Upper lobe of right lung (tissue), 1 donor: ENCODE measurements around the gene GREB1. TPM values are rescaled to one million over a fixed set of nuclear protein-coding genes. Genes with fewer than 3 reads are reported as not detected.

Experiments used
- ATAC-seq: fragments of 200-7000 bp; cut with Tn5 transposase; one replicate; pipeline ENCODE4 v1.9.1; 2020; ENCODE audit warnings: mild to moderate bottlenecking, moderate library complexity
- DNase-seq: peaks from one replicate; pipeline ENCODE4 v3.0.0-alpha.2; 2020
- H3K27ac ChIP-seq: fragments of 200-600 bp; one replicate; pipeline ENCODE4 v1.8.0; 2022
- H3K27me3 ChIP-seq: fragments of 200-600 bp; one replicate; pipeline ENCODE4 v1.8.0; 2022; ENCODE audit warnings: mild to moderate bottlenecking
- H3K36me3 ChIP-seq: fragments of 200-600 bp; one replicate; pipeline ENCODE4 v1.8.0; 2022
- H3K4me1 ChIP-seq: fragments of 200-600 bp; one replicate; pipeline ENCODE4 v1.8.0; 2022
- H3K4me3 ChIP-seq: fragments of 200-600 bp; one replicate; pipeline ENCODE4 v1.8.0; 2022; ENCODE audit warnings: mild to moderate bottlenecking
- H3K9me3 ChIP-seq: fragments of 200-600 bp; one replicate; pipeline ENCODE4 v1.8.0; 2022
- intact Hi-C: fragments of 100-400 bp; cut with DNase I; formaldehyde crosslinking; loops from one replicate; pipeline ENCODE4 v1.11.0; 2022
- total RNA-seq: library from RNA; stranded (reverse); fragmentation: NEBNext Ultra II Directional; extraction: Animal tissue kit (Norgen Biotek cat#: 25700); gene quantifications from one replicate; pipeline ENCODE4 v1.2.1, GENCODE V29; 2021
- TF ChIP-seq, protein P1 (sequence below): fragments of 200-600 bp; IDR thresholded peaks from one replicate; pipeline ENCODE4 v1.8.0; 2022; ENCODE audit warnings: antibody characterized with exemption
- donor health status: DM: no; HTN: yes; CAD: no; lungs with severe emphysema.

Gene GREB1
- total RNA-seq, 1 donor from 2014 or later: 0.90 TPM

- intact Hi-C loops: no loop called here
Measured at GRCh38 chr2:11540148-11540995, 6.5 kb downstream of the GREB1 start.

GRCh38 chr2:11540996-11541692 lies 7.3 kb downstream of the GREB1 start:
- Histone ChIP-seq H3K27ac (no peak overlapping the region), H3K27me3 (peaks cover 14% of the 10 kb centered on the region), H3K4me3 (no peak overlapping the region), H3K4me1 (no peaks in the 10 kb centered on the region), H3K9me3 (no peaks in the 10 kb centered on the region), H3K36me3 (no peaks in the 10 kb centered on the region)
- no peak for DNase-seq
- intact Hi-C loops: no loop called here
- no peak for ATAC-seq
- TF ChIP-seq, protein P1, sequence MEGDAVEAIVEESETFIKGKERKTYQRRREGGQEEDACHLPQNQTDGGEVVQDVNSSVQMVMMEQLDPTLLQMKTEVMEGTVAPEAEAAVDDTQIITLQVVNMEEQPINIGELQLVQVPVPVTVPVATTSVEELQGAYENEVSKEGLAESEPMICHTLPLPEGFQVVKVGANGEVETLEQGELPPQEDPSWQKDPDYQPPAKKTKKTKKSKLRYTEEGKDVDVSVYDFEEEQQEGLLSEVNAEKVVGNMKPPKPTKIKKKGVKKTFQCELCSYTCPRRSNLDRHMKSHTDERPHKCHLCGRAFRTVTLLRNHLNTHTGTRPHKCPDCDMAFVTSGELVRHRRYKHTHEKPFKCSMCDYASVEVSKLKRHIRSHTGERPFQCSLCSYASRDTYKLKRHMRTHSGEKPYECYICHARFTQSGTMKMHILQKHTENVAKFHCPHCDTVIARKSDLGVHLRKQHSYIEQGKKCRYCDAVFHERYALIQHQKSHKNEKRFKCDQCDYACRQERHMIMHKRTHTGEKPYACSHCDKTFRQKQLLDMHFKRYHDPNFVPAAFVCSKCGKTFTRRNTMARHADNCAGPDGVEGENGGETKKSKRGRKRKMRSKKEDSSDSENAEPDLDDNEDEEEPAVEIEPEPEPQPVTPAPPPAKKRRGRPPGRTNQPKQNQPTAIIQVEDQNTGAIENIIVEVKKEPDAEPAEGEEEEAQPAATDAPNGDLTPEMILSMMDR: no peak

More at GRCh38 chr2:11540148-11540995, 6.5 kb downstream of the GREB1 start:
- TF ChIP-seq, protein P1: no peak
- no peaks in the 10 kb centered on the region for H3K4me1 ChIP-seq
- DNase-seq (no peak), ATAC-seq (no peak)
- H3K4me3 ChIP-seq: no peak overlapping the region
- no peaks in the 10 kb centered on the region for H3K9me3 ChIP-seq
- H3K36me3 ChIP-seq: no peaks in the 10 kb centered on the region
- peaks cover 18% of the 10 kb centered on the region for H3K27me3 ChIP-seq
- H3K27ac ChIP-seq: no peak overlapping the region

DNA sequence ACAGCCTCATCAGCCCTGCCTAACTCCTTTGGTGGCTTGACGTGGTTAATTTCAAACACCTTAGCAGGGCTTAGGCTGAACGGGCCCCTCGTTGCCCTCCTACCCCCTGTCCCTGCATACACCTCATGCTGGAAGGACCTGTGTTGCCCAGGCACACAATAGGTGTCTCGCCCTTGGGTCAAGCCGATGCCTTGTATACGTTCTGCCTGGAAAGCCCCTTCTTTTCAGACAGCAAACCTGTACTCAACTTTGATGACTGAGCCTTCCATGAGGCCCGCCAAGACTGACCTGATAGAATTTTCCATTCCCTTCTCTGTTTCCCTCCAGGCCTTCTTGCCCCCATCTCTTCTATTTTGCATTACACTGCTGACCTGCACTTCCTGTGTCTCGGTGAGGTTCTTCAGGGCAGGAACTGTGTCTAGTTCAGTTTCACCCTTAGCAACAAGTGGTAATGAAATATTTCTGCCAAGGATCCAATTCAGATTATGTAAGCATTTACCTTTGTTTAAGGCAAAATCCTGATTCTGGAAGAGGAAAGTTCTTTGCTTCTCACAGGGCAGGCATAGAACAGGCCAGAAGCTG lies 7.9 kb downstream of the GREB1 start:
- Histone ChIP-seq H3K9me3 (no peaks in the 10 kb centered on the region), H3K36me3 (no peaks in the 10 kb centered on the region), H3K27me3 (peaks cover 14% of the 10 kb centered on the region), H3K4me3 (no peak overlapping the region), H3K4me1 (no peaks in the 10 kb centered on the region), H3K27ac (no peak overlapping the region)
- DNase-seq: no peak
- ATAC-seq: no peak
- TF ChIP-seq, protein P1: no peak
- intact Hi-C loops: no loop called here

DNA sequence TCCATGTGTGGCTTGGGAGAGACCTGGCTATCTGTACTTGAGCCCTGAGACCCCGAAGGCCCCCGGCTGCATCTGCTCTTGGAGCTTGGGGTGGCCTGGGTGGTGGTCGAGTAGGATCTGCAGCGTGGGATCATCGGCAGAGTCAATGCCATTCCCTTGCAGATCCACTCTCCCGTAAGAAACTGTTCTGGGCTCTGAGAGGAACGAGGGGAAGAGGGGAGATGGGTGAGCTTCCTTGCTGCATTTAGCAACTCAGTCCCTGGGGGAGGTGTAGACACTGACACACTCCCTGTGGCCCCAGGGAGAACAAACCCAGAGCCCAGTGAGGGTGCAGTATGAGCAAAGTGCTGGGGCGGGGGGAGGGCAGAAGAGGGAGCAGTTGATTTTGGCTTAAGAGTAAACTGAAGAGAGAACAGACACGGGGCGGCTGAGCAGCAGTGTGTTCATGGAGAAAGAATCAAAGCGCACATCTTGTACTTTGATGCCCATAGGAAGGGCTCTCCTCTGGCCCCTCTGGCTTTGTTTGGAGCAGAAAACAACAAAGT lies 8.5 kb downstream of the GREB1 start:
- intact Hi-C loops: no loop called here
- no peak overlapping the region for H3K27ac ChIP-seq
- TF ChIP-seq, protein P1: no peak
- H3K27me3 ChIP-seq: peaks cover 14% of the 10 kb centered on the region
- H3K36me3 ChIP-seq: no peaks in the 10 kb centered on the region
- H3K9me3 ChIP-seq: no peaks in the 10 kb centered on the region
- no peak for ATAC-seq
- H3K4me3 ChIP-seq: no peak overlapping the region
- no peak for DNase-seq
- no peaks in the 10 kb centered on the region for H3K4me1 ChIP-seq

DNA sequence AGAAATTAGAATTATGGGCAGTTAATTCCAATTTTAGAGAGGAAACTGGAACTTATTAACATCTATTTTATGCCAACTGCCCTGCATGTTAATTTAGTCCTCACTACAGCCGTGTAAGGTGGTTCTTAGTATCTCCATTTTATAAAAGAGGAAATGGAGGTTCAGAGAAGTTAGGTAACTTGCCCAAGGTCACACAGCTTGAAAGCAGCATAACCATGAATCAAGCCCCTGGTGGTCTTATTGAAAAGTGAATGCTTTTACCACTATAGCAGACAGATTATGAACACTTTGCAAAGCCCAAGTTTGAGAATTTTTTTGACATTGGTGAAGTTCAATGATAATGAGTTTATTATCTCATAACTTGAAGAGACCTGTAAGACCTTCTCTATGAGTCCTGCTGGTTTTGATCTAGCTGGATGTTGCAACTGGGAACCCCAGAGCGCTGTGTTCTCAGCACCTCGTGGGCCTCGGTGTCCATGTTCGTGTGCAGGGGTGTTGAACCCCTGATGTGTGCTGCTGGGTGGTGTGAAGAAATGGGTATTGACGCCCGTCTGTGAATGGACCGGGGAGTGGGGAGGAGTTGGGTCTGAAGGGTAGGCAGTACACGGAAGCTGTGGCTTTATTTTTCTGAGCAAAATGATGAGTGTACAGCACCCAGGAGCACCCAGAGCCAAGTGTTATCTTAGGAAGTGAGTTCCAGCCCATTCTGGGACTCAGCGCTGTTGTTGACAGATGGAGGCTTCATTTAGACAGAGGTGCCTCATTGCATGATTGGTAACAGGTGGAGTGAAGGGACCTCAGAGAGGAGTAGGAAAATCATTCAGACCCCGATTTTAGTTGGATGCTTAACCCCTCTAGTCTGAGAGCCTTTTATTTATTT lies 9.7 kb downstream of the GREB1 start:
- ATAC-seq (no peak), DNase-seq (no peak)
- peaks cover 7% of the 10 kb centered on the region for H3K27me3 ChIP-seq
- TF ChIP-seq, protein P1: no peak
- H3K4me1 ChIP-seq: no peaks in the 10 kb centered on the region
- intact Hi-C loops: no loop called here
- no peaks in the 10 kb centered on the region for H3K9me3 ChIP-seq
- no peak overlapping the region for H3K27ac ChIP-seq
- no peak overlapping the region for H3K4me3 ChIP-seq
- no peaks in the 10 kb centered on the region for H3K36me3 ChIP-seq
